Left hindlimb (tissue), 1 donor: ENCODE measurements around the gene NUP160.
A peak's percentile ranks its signal among the peaks of the same experiment; 100 is the strongest.
"Not testable (repeated sequence)": the region's sequence is repeated elsewhere in the genome, so short reads cannot be mapped to it uniquely, and the experiment has no call there.

Source experiments
- DNase-seq: peaks from one replicate; pipeline ENCODE4 v3.0.0-alpha.2; 2018

The NUP160 gene

GRCh38 chr11:47790017-47790416 is 58.1 kb downstream of the NUP160 start:
- DNase-seq = not testable (repeated sequence)

GRCh38 chr11:47788181-47788580 is 60.0 kb downstream of the NUP160 start:
- no peak for DNase-seq

- no peak for DNase-seq
Observed at GRCh38 chr11:47786373-47786772, 61.8 kb downstream of the NUP160 start.

- no peak for DNase-seq
Observed at GRCh38 chr11:47784785-47785381, 63.3 kb downstream of the NUP160 start.

- DNase-seq = no peak
Observed at GRCh38 chr11:47783087-47783610, 65.0 kb downstream of the NUP160 start.

- DNase-seq = no peak
Observed at GRCh38 chr11:47778878-47779483, 69.2 kb downstream of the NUP160 start.

- no peak for DNase-seq
Observed at GRCh38 chr11:47775240-47775869, 72.8 kb downstream of the NUP160 start.

GRCh38 chr11:47773882-47774281 is 74.3 kb downstream of the NUP160 start:
- no peak for DNase-seq

- not testable (repeated sequence) for DNase-seq
Observed at GRCh38 chr11:47769556-47769955, 78.6 kb downstream of the NUP160 start.

- DNase-seq = peak; percentile 67
Observed at GRCh38 chr11:47768101-47768612, 80.0 kb downstream of the NUP160 start.

GRCh38 chr11:47766509-47767227 is 81.5 kb downstream of the NUP160 start:
- DNase-seq = peak; percentile 73

- no peak for DNase-seq
Observed at GRCh38 chr11:47765086-47765485, 83.1 kb downstream of the NUP160 start.

GRCh38 chr11:47759291-47759690 is 88.9 kb downstream of the NUP160 start:
- not testable (repeated sequence) for DNase-seq

- DNase-seq = no peak
Observed at GRCh38 chr11:47756208-47756607, 91.9 kb downstream of the NUP160 start.

GRCh38 chr11:47750725-47751124 is 97.4 kb downstream of the NUP160 start:
- no peak for DNase-seq

- not testable (repeated sequence) for DNase-seq
Observed at GRCh38 chr11:47742494-47742893, 105.7 kb downstream of the NUP160 start.

GRCh38 chr11:47737817-47738216 is 110.3 kb downstream of the NUP160 start:
- not testable (repeated sequence) for DNase-seq

- no peak for DNase-seq
Observed at GRCh38 chr11:47732271-47732670, 115.9 kb downstream of the NUP160 start.

GRCh38 chr11:47731475-47731874 is 116.7 kb downstream of the NUP160 start:
- no peak for DNase-seq
